Measurements from ENCODE around the gene MILR1.
"Not testable (repeated sequence)": the region's sequence is repeated elsewhere in the genome, so short reads cannot be mapped to it uniquely, and the experiment has no call there.

The MILR1 gene

GRCh38 chr17:64461788-64462187 is 12.9 kb downstream of the MILR1 start:
- Mint-ChIP-seq H3K27ac (ENCODE audit: low read depth) (no peak overlapping the region), H3K4me1 (no peaks in the 10 kb centered on the region), H3K27me3 (peaks cover 15% of the 10 kb centered on the region)

GRCh38 chr17:64466019-64466735 is 17.3 kb downstream of the MILR1 start:
- no peaks in the 10 kb centered on the region for H3K9me3 Mint-ChIP-seq
- H3K27me3 Mint-ChIP-seq, result peaks cover 21% of the 10 kb centered on the region
- peaks cover 2% of the 10 kb centered on the region for H3K36me3 Mint-ChIP-seq (ENCODE audit: insufficient read depth)
- ATAC-seq (replicated peaks; ENCODE audit: extremely low read depth, poor library complexity, severe bottlenecking), result no peak
- H3K4me1 Mint-ChIP-seq, result no peaks in the 10 kb centered on the region
- DNase-seq (ENCODE audit: low spot score in 2 of 2), result no peak
- no peak overlapping the region for H3K4me3 Mint-ChIP-seq
- H3K27ac Mint-ChIP-seq (ENCODE audit: low read depth), result no peak overlapping the region

More at GRCh38 chr17:64461788-64462187, 12.9 kb downstream of the MILR1 start:
- ATAC-seq (replicated peaks; ENCODE audit: extremely low read depth, poor library complexity, severe bottlenecking) (no peak), DNase-seq (ENCODE audit: low spot score in 2 of 2) (no peak)
- Mint-ChIP-seq H3K9me3 (no peaks in the 10 kb centered on the region), H3K36me3 (ENCODE audit: insufficient read depth) (no peaks in the 10 kb centered on the region), H3K4me3 (no peak overlapping the region)

- not testable (repeated sequence) for H3K27ac Mint-ChIP-seq (ENCODE audit: low read depth); H3K9me3 Mint-ChIP-seq; H3K36me3 Mint-ChIP-seq (ENCODE audit: insufficient read depth); H3K4me1 Mint-ChIP-seq; DNase-seq (ENCODE audit: low spot score in 2 of 2); H3K4me3 Mint-ChIP-seq; ATAC-seq (replicated peaks; ENCODE audit: extremely low read depth, poor library complexity, severe bottlenecking)
- peaks cover 21% of the 10 kb centered on the region for H3K27me3 Mint-ChIP-seq
These were observed 17.9 kb downstream of the MILR1 start for GRCh38 chr17:64466834-64467233.

GRCh38 chr17:64470625-64471024 is 21.7 kb downstream of the MILR1 start:
- Mint-ChIP-seq H3K4me1 (no peaks in the 10 kb centered on the region), H3K9me3 (no peaks in the 10 kb centered on the region), H3K36me3 (ENCODE audit: insufficient read depth) (peaks cover 2% of the 10 kb centered on the region), H3K4me3 (no peak overlapping the region), H3K27ac (ENCODE audit: low read depth) (no peak overlapping the region), H3K27me3 (peaks cover 18% of the 10 kb centered on the region)
- ATAC-seq (replicated peaks; ENCODE audit: extremely low read depth, poor library complexity, severe bottlenecking) (no peak), DNase-seq (ENCODE audit: low spot score in 2 of 2) (no peak)

- no peak overlapping the region for H3K27ac Mint-ChIP-seq (ENCODE audit: low read depth)
- peaks cover 10% of the 10 kb centered on the region for H3K27me3 Mint-ChIP-seq
- no peak overlapping the region for H3K4me3 Mint-ChIP-seq
- ATAC-seq (replicated peaks; ENCODE audit: extremely low read depth, poor library complexity, severe bottlenecking) (no peak), DNase-seq (ENCODE audit: low spot score in 2 of 2) (no peak)
- H3K9me3 Mint-ChIP-seq, result no peaks in the 10 kb centered on the region
- H3K4me1 Mint-ChIP-seq, result no peaks in the 10 kb centered on the region
- H3K36me3 Mint-ChIP-seq (ENCODE audit: insufficient read depth), result peaks cover 2% of the 10 kb centered on the region
These were observed 22.5 kb downstream of the MILR1 start for GRCh38 chr17:64471440-64471839.

GRCh38 chr17:64472564-64472963 is 23.6 kb downstream of the MILR1 start:
- H3K27ac Mint-ChIP-seq (ENCODE audit: low read depth), result no peak overlapping the region
- H3K36me3 Mint-ChIP-seq (ENCODE audit: insufficient read depth), result peaks cover 3% of the 10 kb centered on the region
- H3K9me3 Mint-ChIP-seq, result no peaks in the 10 kb centered on the region
- no peaks in the 10 kb centered on the region for H3K4me1 Mint-ChIP-seq
- no peak overlapping the region for H3K4me3 Mint-ChIP-seq
- H3K27me3 Mint-ChIP-seq, result no peaks in the 10 kb centered on the region
- DNase-seq (ENCODE audit: low spot score in 2 of 2) (no peak), ATAC-seq (replicated peaks; ENCODE audit: extremely low read depth, poor library complexity, severe bottlenecking) (no peak)

GRCh38 chr17:64477849-64478248 is 28.9 kb downstream of the MILR1 start:
- Mint-ChIP-seq H3K27ac (ENCODE audit: low read depth) (no peak overlapping the region), H3K36me3 (ENCODE audit: insufficient read depth) (peaks cover 20% of the 10 kb centered on the region), H3K4me3 (no peak overlapping the region), H3K4me1 (peaks cover 5% of the 10 kb centered on the region), H3K27me3 (no peaks in the 10 kb centered on the region), H3K9me3 (no peaks in the 10 kb centered on the region)
- ATAC-seq (replicated peaks; ENCODE audit: extremely low read depth, poor library complexity, severe bottlenecking) (no peak), DNase-seq (ENCODE audit: low spot score in 2 of 2) (no peak)

GRCh38 chr17:64480951-64481350 is 32.0 kb downstream of the MILR1 start:
- no peaks in the 10 kb centered on the region for H3K9me3 Mint-ChIP-seq
- no peak overlapping the region for H3K4me3 Mint-ChIP-seq
- no peak for DNase-seq (ENCODE audit: low spot score in 2 of 2)
- H3K27ac Mint-ChIP-seq (ENCODE audit: low read depth), result peak overlapping the region; percentile 22
- peaks cover 10% of the 10 kb centered on the region for H3K4me1 Mint-ChIP-seq
- H3K27me3 Mint-ChIP-seq, result no peaks in the 10 kb centered on the region
- no peak for ATAC-seq (replicated peaks; ENCODE audit: extremely low read depth, poor library complexity, severe bottlenecking)
- peaks cover 36% of the 10 kb centered on the region for H3K36me3 Mint-ChIP-seq (ENCODE audit: insufficient read depth)

- Mint-ChIP-seq H3K27me3 (no peaks in the 10 kb centered on the region), H3K27ac (ENCODE audit: low read depth) (no peak overlapping the region), H3K36me3 (ENCODE audit: insufficient read depth) (peaks cover 43% of the 10 kb centered on the region), H3K4me1 (peaks cover 10% of the 10 kb centered on the region), H3K4me3 (no peak overlapping the region), H3K9me3 (no peaks in the 10 kb centered on the region)
- DNase-seq (ENCODE audit: low spot score in 2 of 2), result no peak
- ATAC-seq (replicated peaks; ENCODE audit: extremely low read depth, poor library complexity, severe bottlenecking), result no peak
These were observed 35.5 kb downstream of the MILR1 start for GRCh38 chr17:64484380-64484779.

- H3K27ac Mint-ChIP-seq (ENCODE audit: low read depth), result no peak overlapping the region
- no peak for ATAC-seq (replicated peaks; ENCODE audit: extremely low read depth, poor library complexity, severe bottlenecking)
- no peak overlapping the region for H3K4me3 Mint-ChIP-seq
- H3K36me3 Mint-ChIP-seq (ENCODE audit: insufficient read depth), result peaks cover 38% of the 10 kb centered on the region
- H3K27me3 Mint-ChIP-seq, result no peaks in the 10 kb centered on the region
- peaks cover 5% of the 10 kb centered on the region for H3K4me1 Mint-ChIP-seq
- DNase-seq (ENCODE audit: low spot score in 2 of 2), result no peak
- H3K9me3 Mint-ChIP-seq, result no peaks in the 10 kb centered on the region
These were observed 39.4 kb downstream of the MILR1 start for GRCh38 chr17:64488301-64488700.

GRCh38 chr17:64491034-64491860 is 42.3 kb downstream of the MILR1 start:
- ATAC-seq (replicated peaks; ENCODE audit: extremely low read depth, poor library complexity, severe bottlenecking), result no peak
- no peaks in the 10 kb centered on the region for H3K27me3 Mint-ChIP-seq
- DNase-seq (ENCODE audit: low spot score in 2 of 2), result peak in 1 of 2 donors; percentile 27
- H3K36me3 Mint-ChIP-seq (ENCODE audit: insufficient read depth), result peaks cover 29% of the 10 kb centered on the region
- H3K9me3 Mint-ChIP-seq, result no peaks in the 10 kb centered on the region
- no peak overlapping the region for H3K4me3 Mint-ChIP-seq
- H3K27ac Mint-ChIP-seq (ENCODE audit: low read depth), result peak overlapping the region; percentile 55
- H3K4me1 Mint-ChIP-seq, result peaks cover 19% of the 10 kb centered on the region

- Mint-ChIP-seq H3K4me1 (peaks cover 27% of the 10 kb centered on the region), H3K4me3 (no peak overlapping the region), H3K36me3 (ENCODE audit: insufficient read depth) (peaks cover 36% of the 10 kb centered on the region), H3K9me3 (no peaks in the 10 kb centered on the region), H3K27ac (ENCODE audit: low read depth) (peak overlapping the region; percentile 55), H3K27me3 (no peaks in the 10 kb centered on the region)
- DNase-seq (ENCODE audit: low spot score in 2 of 2) (no peak), ATAC-seq (replicated peaks; ENCODE audit: extremely low read depth, poor library complexity, severe bottlenecking) (no peak)
These were observed 43.1 kb downstream of the MILR1 start for GRCh38 chr17:64491994-64492393.
